Tibial nerve (tissue), 4 donors: ENCODE results near the gene HYI. TPM values are rescaled to one million over a fixed set of nuclear protein-coding genes. Genes with fewer than 3 reads are reported as not detected.

ENCODE experiments used
- DNase-seq, 2 donors: peaks; one replicate each; pipeline ENCODE4 v3.0.0-alpha.2; 2019; ENCODE audit warnings: low spot score in 2 of 2
- H3K27ac ChIP-seq, 4 donors: fragments of 200-600 bp; sonication (generic) in 3 of 4; one replicate each; pipeline ENCODE4 v1.5.1; 2017 to 2019; ENCODE audit warnings: mild to moderate bottlenecking in 1 of 4
- H3K27me3 ChIP-seq, 2 donors: fragments of 200-600 bp; sonication (generic) in 1 of 2; one replicate each; pipeline versions ENCODE4 v1.5.1 to v1.6.0; 2017 to 2019
- H3K36me3 ChIP-seq, 3 donors: fragments of 200-600 bp; sonication (generic); one replicate each; pipeline ENCODE4 v1.5.1; 2018 to 2019
- H3K4me1 ChIP-seq, 4 donors: fragments of 200-600 bp; sonication (generic) in 3 of 4; one replicate each; pipeline ENCODE4 v1.5.1; 2017 to 2019
- H3K4me3 ChIP-seq, 4 donors: fragments of 200-600 bp; sonication (generic) in 3 of 4; one replicate each; pipeline ENCODE4 v1.5.1; 2017 to 2019; ENCODE audit warnings: mild to moderate bottlenecking in 1 of 4, moderate library complexity in 1 of 4
- H3K9me3 ChIP-seq, 4 donors: fragments of 200-600 bp; sonication (generic) in 3 of 4; one replicate each; pipeline ENCODE4 v1.5.1; 2017 to 2019
- EP300 ChIP-seq, 2 donors: sonication (generic); formaldehyde crosslinking; IDR thresholded peaks; one replicate each; pipeline ENCODE4 v1.6.1; 2017; ENCODE audit warnings: antibody characterized with exemption in 2 of 2, mild to moderate bottlenecking in 1 of 2
- POLR2A ChIP-seq, 2 donors: fragments of 450-650 bp; IDR thresholded peaks; one replicate each; pipeline ENCODE4 v1.6.1; 2017; ENCODE audit warnings: antibody characterized with exemption in 2 of 2, mild to moderate bottlenecking in 2 of 2, moderate library complexity in 2 of 2
- WGBS, 2 donors: methylation state at CpG; one replicate each; pipeline ENCODE4 v1.1.5; 2018; 5-methylcytosine and 5-hydroxymethylcytosine counted together
- small RNA-seq: library from RNA; depleted of rRNA; stranded (forward); fragments of <200 nt; gene quantifications from one replicate; pipeline ENCODE3, GENCODE V24; 2016
- total RNA-seq, 4 donors: library from RNA; depleted of rRNA; stranded (reverse); fragments of >200 nt; gene quantifications; one replicate each; pipeline ENCODE4 v1.1.0, GENCODE V29; 2016
- TF ChIP-seq, protein P1 (sequence below), 5 experiments: fragments of 200-600 bp in 3 of 5; fragments of 450-650 bp in 2 of 5; sonication (generic) in 3 of 5; IDR thresholded peaks; one replicate each; pipeline ENCODE4 v1.5.1; 2016 to 2019; ENCODE audit warnings: antibody characterized with exemption in 5 of 5, mild to moderate bottlenecking in 3 of 5, moderate library complexity in 2 of 5

HYI gene
- total RNA-seq, 4 donors from 2014 or later, result 69.8 to 144 (median 97.7) TPM

DNA sequence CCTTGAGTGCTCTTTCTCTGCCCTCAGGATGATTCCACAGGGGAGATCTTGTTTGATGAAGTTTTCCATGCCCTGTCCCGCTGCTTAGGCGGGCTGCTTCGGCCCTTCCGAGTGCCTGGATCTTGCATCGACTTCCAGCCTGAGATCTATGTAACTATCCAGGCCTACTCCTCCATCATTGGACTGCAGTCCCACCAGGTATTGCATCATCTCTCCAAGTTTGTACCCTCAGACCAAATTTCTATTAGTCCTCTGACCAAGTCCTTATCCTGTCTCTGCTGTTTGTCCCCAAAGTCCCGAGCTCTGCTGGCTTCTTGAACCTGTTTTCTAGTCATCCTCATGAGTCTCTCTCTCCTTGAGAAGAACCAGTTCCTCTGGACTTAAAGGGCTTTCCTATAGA lies 49.4 kb downstream of the HYI start:
- Histone ChIP-seq H3K36me3 (peaks cover 0 to 65% (median 25%) of the 10 kb centered on the region in 3 donors), H3K4me3 (no peak overlapping the region), H3K4me1 (peaks cover 0 to 8% (median 0%) of the 10 kb centered on the region in 4 donors), H3K27me3 (no peaks in the 10 kb centered on the region), H3K9me3 (no peaks in the 10 kb centered on the region), H3K27ac (no peak overlapping the region)
- no peak for DNase-seq
- 95 to 97% methylated on average over 6 of the region's 6 CpGs for WGBS, 2 donors
- TF ChIP-seq POLR2A (IDR thresholded peaks at IDR 0.05) (no peak), EP300 (IDR thresholded peaks at IDR 0.05) (no peak)
- TF ChIP-seq, protein P1, sequence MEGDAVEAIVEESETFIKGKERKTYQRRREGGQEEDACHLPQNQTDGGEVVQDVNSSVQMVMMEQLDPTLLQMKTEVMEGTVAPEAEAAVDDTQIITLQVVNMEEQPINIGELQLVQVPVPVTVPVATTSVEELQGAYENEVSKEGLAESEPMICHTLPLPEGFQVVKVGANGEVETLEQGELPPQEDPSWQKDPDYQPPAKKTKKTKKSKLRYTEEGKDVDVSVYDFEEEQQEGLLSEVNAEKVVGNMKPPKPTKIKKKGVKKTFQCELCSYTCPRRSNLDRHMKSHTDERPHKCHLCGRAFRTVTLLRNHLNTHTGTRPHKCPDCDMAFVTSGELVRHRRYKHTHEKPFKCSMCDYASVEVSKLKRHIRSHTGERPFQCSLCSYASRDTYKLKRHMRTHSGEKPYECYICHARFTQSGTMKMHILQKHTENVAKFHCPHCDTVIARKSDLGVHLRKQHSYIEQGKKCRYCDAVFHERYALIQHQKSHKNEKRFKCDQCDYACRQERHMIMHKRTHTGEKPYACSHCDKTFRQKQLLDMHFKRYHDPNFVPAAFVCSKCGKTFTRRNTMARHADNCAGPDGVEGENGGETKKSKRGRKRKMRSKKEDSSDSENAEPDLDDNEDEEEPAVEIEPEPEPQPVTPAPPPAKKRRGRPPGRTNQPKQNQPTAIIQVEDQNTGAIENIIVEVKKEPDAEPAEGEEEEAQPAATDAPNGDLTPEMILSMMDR (IDR thresholded peaks at IDR 0.05), result no peak

- WGBS, 2 donors, result 88 to 90% methylated on average over 6 of the region's 6 CpGs
- Histone ChIP-seq H3K4me1 (peaks cover 0 to 8% (median 0%) of the 10 kb centered on the region in 4 donors), H3K4me3 (no peak overlapping the region), H3K36me3 (peaks cover 0 to 53% (median 25%) of the 10 kb centered on the region in 3 donors), H3K9me3 (no peaks in the 10 kb centered on the region), H3K27ac (no peak overlapping the region), H3K27me3 (no peaks in the 10 kb centered on the region)
- DNase-seq, result no peak
- TF ChIP-seq EP300 (IDR thresholded peaks at IDR 0.05) (no peak), POLR2A (IDR thresholded peaks at IDR 0.05) (no peak)
- TF ChIP-seq, protein P1 (IDR thresholded peaks at IDR 0.05), result no peak
Measured at GRCh38 chr1:43402089-43402865, 51.5 kb downstream of the HYI start.

Small RNA genes within 50 kb of the gene (small RNA-seq; reads per million reads assigned to genes)
- not detected for gene MIR6735

Other genes starting within 250 kb of the HYI start
- gene TMEM125, start 183.9 kb downstream of the HYI start, total RNA-seq, result 1 to 10 TPM in 1 of 4 donors, under 1 TPM in 2, not detected in 1; 0.20 to 2.6 (median 0.21) TPM
- gene C1orf210, start 168.3 kb downstream of the HYI start, total RNA-seq, result not detected
- gene TIE1, start 152.9 kb downstream of the HYI start, total RNA-seq, result 10 to 100 TPM; 37.5 to 95.9 (median 68.1) TPM
- 1 to 10 TPM in 1 of 4 donors, under 1 TPM in 1, not detected in 2; 0.66 to 1.7 TPM for gene MPL, start 116.1 kb downstream of the HYI start, total RNA-seq
- gene CDC20, start 95.0 kb downstream of the HYI start, total RNA-seq, result 1 to 10 TPM in 3 of 4 donors, under 1 TPM in 1; 0.42 to 3.5 (median 1.5) TPM
- gene ELOVL1, start 85.9 kb downstream of the HYI start, total RNA-seq, result 10 to 100 TPM; 48.6 to 66.6 (median 50.8) TPM
- 10 to 100 TPM; 22.8 to 35.1 (median 28.5) TPM for gene MED8, start 64.1 kb downstream of the HYI start, total RNA-seq
- 10 to 100 TPM; 49.2 to 68.7 (median 57.3) TPM for gene SZT2, start 64.0 kb downstream of the HYI start, total RNA-seq
- 100 to 1,000 TPM in 2 of 4 donors, 10 to 100 TPM in 2; 72.0 to 112 (median 92.5) TPM for gene PTPRF, start 77.0 kb upstream of the HYI start, total RNA-seq
- 10 to 100 TPM; 24.3 to 40.8 (median 32.8) TPM for gene KDM4A, start 196.2 kb upstream of the HYI start, total RNA-seq